Lower leg skin (tissue), 4 donors: ENCODE results near the gene LMNA. TPM values are rescaled to one million over a fixed set of nuclear protein-coding genes. Genes with fewer than 3 reads are reported as not detected.

Experiments
- DNase-seq, 2 donors: peaks; one replicate each; pipeline ENCODE4 v3.0.0-alpha.2; 2019; ENCODE audit warnings: low spot score in 2 of 2
- H3K4me3 ChIP-seq: fragments of 200-600 bp; sonication (generic); 2 replicates; pipeline ENCODE4 v1.5.1; 2017; ENCODE audit warnings: mild to moderate bottlenecking, low read depth; ENCODE audit not compliant: poor library complexity, severe bottlenecking
- CTCF ChIP-seq, 3 donors: fragments of 450-650 bp; IDR thresholded peaks; one replicate each; pipeline ENCODE4 v1.5.1; 2016; ENCODE audit warnings: antibody characterized with exemption in 3 of 3, mild to moderate bottlenecking in 3 of 3, moderate library complexity in 2 of 3
- POLR2A ChIP-seq, 2 donors: fragments of 450-650 bp; IDR thresholded peaks; one replicate each; pipeline ENCODE4 v1.6.1; 2016 to 2017; ENCODE audit warnings: antibody characterized with exemption in 2 of 2, mild to moderate bottlenecking in 1 of 2, moderate library complexity in 1 of 2
- WGBS, 2 donors: methylation state at CpG; one replicate each; pipeline ENCODE4 v1.1.5; 2018; 5-methylcytosine and 5-hydroxymethylcytosine counted together
- intact Hi-C: fragments of 100-400 bp; cut with DNase I; formaldehyde crosslinking; loops from one replicate; pipeline ENCODE4 v1.15.0; 2023; ENCODE audit warnings: low total_unique reads
- total RNA-seq, 4 donors: library from RNA; depleted of rRNA; stranded (reverse); fragments of >200 nt; gene quantifications; one replicate each; pipeline ENCODE4 v1.1.0, GENCODE V29; 2016

LMNA gene
- total RNA-seq, 4 donors from 2014 or later: 530 to 611 (median 555) TPM

- TF ChIP-seq POLR2A (IDR thresholded peaks at IDR 0.05) (no peak), CTCF (IDR thresholded peaks at IDR 0.05) (no peak)
- WGBS, 2 donors: 62 to 71% methylated on average over 57 to 72 of the region's 73 CpGs
- no peak for DNase-seq
Measured at GRCh38 chr1:156076609-156077429, 37.7 kb upstream of the LMNA start.

GRCh38 chr1:156077430-156077760 lies 37.1 kb upstream of the LMNA start:
- whole genome bisulfite sequencing, 2 donors: 86 to 91% methylated on average over 19 of the region's 19 CpGs
- no peak for TF ChIP-seq POLR2A (IDR thresholded peaks at IDR 0.05)
- no peak overlapping the region for H3K4me3 ChIP-seq
- DNase-seq: no peak
- intact Hi-C loops: no loop called here

More at GRCh38 chr1:156076609-156077429, 37.7 kb upstream of the LMNA start:
- intact Hi-C loops: no loop called here
- H3K4me3 ChIP-seq: no peak overlapping the region

- WGBS, 2 donors: 86 to 87% methylated on average over 5 of the region's 5 CpGs
- DNase-seq: no peak
- intact Hi-C loops: no loop called here
- no peak overlapping the region for H3K4me3 ChIP-seq
- TF ChIP-seq POLR2A (IDR thresholded peaks at IDR 0.05) (no peak), CTCF (IDR thresholded peaks at IDR 0.05) (no peak)
Measured at GRCh38 chr1:156078728-156079127, 35.8 kb upstream of the LMNA start.

- 78 to 85% methylated on average over 5 of the region's 5 CpGs for WGBS, 2 donors
- TF ChIP-seq POLR2A (IDR thresholded peaks at IDR 0.05) (no peak), CTCF (IDR thresholded peaks at IDR 0.05) (no peak)
- intact Hi-C loops: no loop called here
- DNase-seq: no peak
- H3K4me3 ChIP-seq: no peak overlapping the region
Measured at GRCh38 chr1:156079762-156080161, 34.7 kb upstream of the LMNA start.

- 61 to 69% methylated on average over 8 of the region's 8 CpGs for WGBS, 2 donors
- no peak for TF ChIP-seq CTCF (IDR thresholded peaks at IDR 0.05)
- H3K4me3 ChIP-seq: no peak overlapping the region
- no peak for DNase-seq
- intact Hi-C loops: no loop called here
Measured at GRCh38 chr1:156080241-156080862, 34.2 kb upstream of the LMNA start.

GRCh38 chr1:156080863-156081179 lies 33.7 kb upstream of the LMNA start:
- no peak for DNase-seq
- WGBS, 2 donors: 41 to 53% methylated on average over 4 of the region's 4 CpGs
- H3K4me3 ChIP-seq: no peak overlapping the region
- no peak for TF ChIP-seq CTCF (IDR thresholded peaks at IDR 0.05)
- TF ChIP-seq POLR2A (IDR thresholded peaks at IDR 0.05): no peak
- intact Hi-C loops: no loop called here
